Esophagus squamous epithelium (tissue), 5 donors: Measurements from ENCODE around the gene ZFPM1. TPM values are rescaled to one million over a fixed set of nuclear protein-coding genes. Genes with fewer than 3 reads are reported as not detected.

Experiments
- DNase-seq: peaks from one replicate; lab custom pipeline; 2025; lab: John Stamatoyannopoulos, UW
- H3K27ac ChIP-seq, 4 donors: fragments of 200-600 bp; sonication (generic); one replicate each; pipeline ENCODE4 v1.5.1; 2016 to 2019; ENCODE audit warnings: mild to moderate bottlenecking in 1 of 4
- H3K27me3 ChIP-seq, 4 donors: fragments of 200-600 bp; sonication (generic); 1 replicate in 3 of 4; 2 replicates in 1 of 4; pipeline versions ENCODE4 v1.5.1 to v1.6.0; 2017 to 2021; ENCODE audit warnings: antibody characterized with exemption in 1 of 4
- H3K36me3 ChIP-seq, 3 donors: fragments of 200-600 bp; sonication (generic); one replicate each; pipeline ENCODE4 v1.5.1; 2016 to 2019
- H3K4me1 ChIP-seq, 3 donors: fragments of 200-600 bp; sonication (generic); one replicate each; pipeline ENCODE4 v1.5.1; 2017 to 2019
- H3K4me3 ChIP-seq, 4 donors: fragments of 200-600 bp; sonication (generic); 1 replicate in 3 of 4; 2 replicates in 1 of 4; pipeline ENCODE4 v1.5.1; 2016 to 2019; ENCODE audit warnings: mild to moderate bottlenecking in 2 of 4, moderate library complexity in 1 of 4
- H3K9me3 ChIP-seq, 3 donors: fragments of 200-600 bp; sonication (generic); one replicate each; pipeline ENCODE4 v1.5.1; 2016 to 2019
- CTCF ChIP-seq, 6 experiments: fragments of 450-650 bp in 4 of 6; fragments of 200-600 bp in 2 of 6; sonication (generic) in 2 of 6; IDR thresholded peaks; one replicate each; pipeline ENCODE4 v1.5.1; 2016 to 2019; ENCODE audit warnings: antibody characterized with exemption in 6 of 6, mild to moderate bottlenecking in 4 of 6, moderate library complexity in 4 of 6
- POLR2A ChIP-seq, 4 donors: fragments of 450-650 bp; IDR thresholded peaks; one replicate each; pipeline ENCODE4 v1.6.1; 2017; ENCODE audit warnings: antibody characterized with exemption in 4 of 4, mild to moderate bottlenecking in 4 of 4, moderate library complexity in 3 of 4
- WGBS, 2 donors: methylation state at CpG; one replicate each; pipeline ENCODE4 v1.1.5; 2018; 5-methylcytosine and 5-hydroxymethylcytosine counted together
- intact Hi-C: fragments of 100-400 bp; cut with DNase I; formaldehyde crosslinking; loops from one replicate; pipeline ENCODE4 v1.15.0; 2022
- total RNA-seq, 4 donors: library from RNA; depleted of rRNA; stranded (reverse); fragments of >200 nt; gene quantifications; one replicate each; pipeline ENCODE4 v1.1.0, GENCODE V29; 2016
- donor health status: DM: yes; HTN: yes; CAD: no.

The ZFPM1 gene
- total RNA-seq, 4 donors from 2014 or later = 0.67 to 1.7 (median 1.2) TPM

GRCh38 chr16:88548131-88548874 lies 95.2 kb downstream of the ZFPM1 start:
- no peak for DNase-seq
- H3K4me3 ChIP-seq = no peak overlapping the region
- H3K36me3 ChIP-seq = no peaks in the 10 kb centered on the region
- H3K9me3 ChIP-seq = peaks cover 0 to 16% (median 7%) of the 10 kb centered on the region in 3 donors
- no peak for TF ChIP-seq POLR2A (IDR thresholded peaks at IDR 0.05)
- peaks cover 0 to 51% (median 0%) of the 10 kb centered on the region in 4 donors for H3K27me3 ChIP-seq
- WGBS, 2 donors = 62 to 74% methylated on average over 9 to 12 of the region's 15 CpGs
- H3K4me1 ChIP-seq = peaks cover 0 to 5% (median 4%) of the 10 kb centered on the region in 3 donors
- no peak overlapping the region for H3K27ac ChIP-seq
- intact Hi-C loops = no loop called here

- no peak for DNase-seq
- 49 to 69% methylated on average over 4 to 10 of the region's 13 CpGs for WGBS, 2 donors
- intact Hi-C loops = no loop called here
- H3K4me3 ChIP-seq = no peak overlapping the region
- H3K27me3 ChIP-seq = peaks cover 0 to 55% (median 0%) of the 10 kb centered on the region in 4 donors
- no peak overlapping the region for H3K27ac ChIP-seq
- no peaks in the 10 kb centered on the region for H3K36me3 ChIP-seq
- H3K4me1 ChIP-seq = peaks cover 0 to 5% (median 4%) of the 10 kb centered on the region in 3 donors
- H3K9me3 ChIP-seq = peaks cover 0 to 10% (median under 1%) of the 10 kb centered on the region in 3 donors
- TF ChIP-seq CTCF (IDR thresholded peaks at IDR 0.05) = no peak
- TF ChIP-seq POLR2A (IDR thresholded peaks at IDR 0.05) = no peak
Observed at GRCh38 chr16:88548985-88549384, 95.9 kb downstream of the ZFPM1 start.

- Histone ChIP-seq H3K27me3 (peaks cover 0 to 63% (median 0%) of the 10 kb centered on the region in 4 donors), H3K27ac (no peak overlapping the region), H3K9me3 (peaks cover 0 to 2% (median 0%) of the 10 kb centered on the region in 3 donors), H3K4me3 (no peak overlapping the region), H3K4me1 (peaks cover 0 to 5% (median 4%) of the 10 kb centered on the region in 3 donors), H3K36me3 (no peaks in the 10 kb centered on the region)
- no peak for DNase-seq
- no peak for TF ChIP-seq POLR2A (IDR thresholded peaks at IDR 0.05)
- no peak for TF ChIP-seq CTCF (IDR thresholded peaks at IDR 0.05)
- WGBS, 2 donors = 67 to 68% methylated on average over 12 of the region's 12 CpGs
- intact Hi-C loops = no loop called here
Observed at GRCh38 chr16:88549671-88550245, 96.7 kb downstream of the ZFPM1 start.

- Histone ChIP-seq H3K27me3 (peaks cover 0 to 63% (median 0%) of the 10 kb centered on the region in 4 donors), H3K36me3 (no peaks in the 10 kb centered on the region), H3K9me3 (no peaks in the 10 kb centered on the region), H3K27ac (no peak overlapping the region), H3K4me3 (no peak overlapping the region), H3K4me1 (peaks cover 0 to 5% (median 4%) of the 10 kb centered on the region in 3 donors)
- no peak for TF ChIP-seq CTCF (IDR thresholded peaks at IDR 0.05)
- no peak for TF ChIP-seq POLR2A (IDR thresholded peaks at IDR 0.05)
- DNase-seq = no peak
- intact Hi-C loops = no loop called here
- 0 to 56% methylated on average over 1 to 5 of the region's 16 CpGs for WGBS, 2 donors
Observed at GRCh38 chr16:88550246-88550661, 97.2 kb downstream of the ZFPM1 start.

GRCh38 chr16:88552166-88552565 lies 99.1 kb downstream of the ZFPM1 start:
- no peak for DNase-seq
- H3K27ac ChIP-seq = no peak overlapping the region

More at GRCh38 chr16:88552166-88552565, 99.1 kb downstream of the ZFPM1 start:
- Histone ChIP-seq H3K4me3 (no peak overlapping the region), H3K9me3 (no peaks in the 10 kb centered on the region), H3K27me3 (peaks cover 0 to 68% (median 0%) of the 10 kb centered on the region in 4 donors), H3K4me1 (peaks cover 0 to 5% (median 4%) of the 10 kb centered on the region in 3 donors), H3K36me3 (no peaks in the 10 kb centered on the region)
- 60 to 73% methylated on average over 1 to 10 of the region's 10 CpGs for WGBS, 2 donors
- TF ChIP-seq CTCF (IDR thresholded peaks at IDR 0.05) (no peak), POLR2A (IDR thresholded peaks at IDR 0.05) (no peak)
- intact Hi-C loops = no loop called here
